Aorta (tissue), 5 donors: ENCODE results near the gene HOXC10. TPM values are rescaled to one million over a fixed set of nuclear protein-coding genes. Genes with fewer than 3 reads are reported as not detected.
A peak's percentile ranks its signal among the peaks of the same experiment; 100 is the strongest.

Experiments used
- ATAC-seq: fragments of 200-7000 bp; cut with Tn5 transposase; one replicate; pipeline ENCODE4 v1.9.1; 2022; ENCODE audit warnings: moderate library complexity; ENCODE audit not compliant: low FRiP score
- DNase-seq, 2 donors: peaks; one replicate each; pipeline ENCODE4 v3.0.0-alpha.2; 2020
- H3K27ac ChIP-seq, 2 donors: one replicate each; pipeline ENCODE4 v1.5.1; 2013; ENCODE audit warnings: low read length in 2 of 2, mild to moderate bottlenecking in 2 of 2, moderate library complexity in 2 of 2, control low read depth in 1 of 2, inconsistent platforms in 1 of 2, low read depth in 1 of 2
- H3K27me3 ChIP-seq, 2 donors: one replicate each; pipeline ENCODE4 v1.6.1; 2013; ENCODE audit warnings: control low read depth in 1 of 2, low read length in 1 of 2, mild to moderate bottlenecking in 1 of 2, moderate library complexity in 1 of 2; ENCODE audit not compliant: insufficient read depth in 2 of 2, control insufficient read depth in 1 of 2
- H3K36me3 ChIP-seq, 2 donors: one replicate each; pipeline ENCODE4 v1.6.1; 2013; ENCODE audit warnings: control low read depth in 1 of 2, low read length in 1 of 2, mild to moderate bottlenecking in 1 of 2; ENCODE audit not compliant: insufficient read depth in 2 of 2, control insufficient read depth in 1 of 2
- H3K4me1 ChIP-seq, 2 donors: one replicate each; pipeline ENCODE4 v1.6.1; 2013; ENCODE audit warnings: low read length in 2 of 2, control low read depth in 1 of 2, mild to moderate bottlenecking in 1 of 2, moderate library complexity in 1 of 2; ENCODE audit not compliant: insufficient read depth in 2 of 2, control insufficient read depth in 1 of 2
- H3K4me3 ChIP-seq, 2 donors: one replicate each; pipeline ENCODE4 v1.5.1; 2013; ENCODE audit warnings: low read length in 2 of 2, control low read depth in 1 of 2, mild to moderate bottlenecking in 1 of 2
- H3K9me3 ChIP-seq: one replicate; pipeline ENCODE4 v1.6.1; 2013; ENCODE audit warnings: mild to moderate bottlenecking, low read length; ENCODE audit not compliant: control insufficient read depth
- WGBS, 2 donors: extraction: QIAGEN DNeasy Blood & Tissue Kit; methylation state at CpG; one replicate each; pipeline ENCODE4 v1.1.7; 2013; 5-methylcytosine and 5-hydroxymethylcytosine counted together
- intact Hi-C, 2 donors: fragments of 100-400 bp; cut with DNase I; formaldehyde crosslinking; loops; one replicate each; pipeline versions ENCODE4 v1.14.2 to v1.15.0; 2022
- polyA plus RNA-seq, 2 donors: library from polyadenylated mRNA; stranded (reverse); fragments of 200-250 nt; gene quantifications; one replicate each; pipeline ENCODE4 v1.2.3, GENCODE V29; 2013
- total RNA-seq, 2 donors: library from RNA; stranded (reverse); fragmentation: NEBNext Ultra II Directional; extraction: Animal tissue kit (Norgen Biotek cat#: 25700); gene quantifications; one replicate each; pipeline ENCODE4 v1.2.1, GENCODE V29; 2021
- donor health status: healthy with polysubstance abuse.
- donor health status: Bipolar disorder and iron deficiency.
- donor health status: DM: no; HTN: no; CAD: no.
- donor health status: DM: no; HTN: no; CAD: no.
- donor health status: DM: yes; HTN: yes; CAD: no.

Gene HOXC10
- total and polyA plus RNA-seq, 4 donors, result 1.6 to 32.0 (median 3.6) TPM; not detected in 1

DNA sequence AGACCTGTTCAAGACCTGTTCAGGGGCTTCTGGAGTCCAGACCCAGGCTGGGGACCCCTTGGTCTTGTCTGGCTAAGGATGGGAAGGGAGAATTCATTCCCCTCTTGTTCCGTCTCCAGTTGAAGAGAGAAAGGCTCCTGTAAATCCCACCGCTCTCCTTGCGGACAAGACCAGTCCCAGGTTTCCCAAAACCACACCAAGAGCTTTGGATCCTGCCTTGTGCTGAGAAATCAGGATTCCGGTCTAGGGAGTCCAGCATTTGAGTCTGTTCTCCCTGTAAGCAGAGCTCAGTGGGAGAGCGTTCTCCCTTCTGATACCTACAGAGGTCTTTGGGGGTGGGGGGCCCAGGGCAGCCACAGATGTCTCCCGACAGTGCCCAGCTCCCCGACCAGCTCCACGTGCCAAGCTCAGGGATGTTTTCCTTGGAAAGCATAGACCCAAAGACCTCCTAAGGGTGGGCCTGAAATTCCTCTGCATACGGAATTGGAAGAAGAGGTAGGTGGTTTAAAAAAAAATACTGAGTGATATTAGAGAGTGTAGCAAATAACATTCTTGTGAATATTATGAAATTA, 44.4 kb upstream of the HOXC10 start:
- WGBS, 2 donors, result 12 to 15% methylated on average over 9 of the region's 9 CpGs
- Histone ChIP-seq H3K4me3 (no peak overlapping the region), H3K9me3 (no peaks in the 10 kb centered on the region), H3K36me3 (no peaks in the 10 kb centered on the region), H3K27ac (no peak overlapping the region), H3K27me3 (no peaks in the 10 kb centered on the region), H3K4me1 (no peaks in the 10 kb centered on the region)
- no peak for ATAC-seq
- no peak for DNase-seq
- intact Hi-C loops, result no loop called here

DNA sequence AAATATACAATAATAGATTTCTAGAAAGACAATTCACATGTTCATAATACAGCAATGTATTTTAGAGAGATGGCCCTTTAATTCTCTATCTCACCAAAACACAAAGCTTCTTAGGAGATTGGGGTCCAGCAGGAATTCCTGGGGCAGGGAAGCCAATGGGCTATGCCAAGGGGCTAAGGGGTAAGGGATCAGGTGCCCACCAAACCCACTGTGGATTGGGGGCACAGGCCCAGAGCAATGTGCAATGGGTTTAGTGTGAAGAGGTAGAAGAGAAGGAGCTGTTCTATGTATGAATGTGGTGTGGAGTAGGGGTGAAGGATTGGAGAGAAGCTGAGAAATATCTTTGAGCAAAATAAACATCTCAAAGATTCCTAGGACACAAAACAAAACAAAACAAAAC, 43.8 kb upstream of the HOXC10 start:
- H3K27me3 ChIP-seq, result no peaks in the 10 kb centered on the region
- H3K4me3 ChIP-seq, result no peak overlapping the region
- H3K27ac ChIP-seq, result no peak overlapping the region
- H3K9me3 ChIP-seq, result no peaks in the 10 kb centered on the region
- ATAC-seq, result no peak
- no peak for DNase-seq
- H3K4me1 ChIP-seq, result no peaks in the 10 kb centered on the region
- intact Hi-C loops, result no loop called here
- no peaks in the 10 kb centered on the region for H3K36me3 ChIP-seq

DNA sequence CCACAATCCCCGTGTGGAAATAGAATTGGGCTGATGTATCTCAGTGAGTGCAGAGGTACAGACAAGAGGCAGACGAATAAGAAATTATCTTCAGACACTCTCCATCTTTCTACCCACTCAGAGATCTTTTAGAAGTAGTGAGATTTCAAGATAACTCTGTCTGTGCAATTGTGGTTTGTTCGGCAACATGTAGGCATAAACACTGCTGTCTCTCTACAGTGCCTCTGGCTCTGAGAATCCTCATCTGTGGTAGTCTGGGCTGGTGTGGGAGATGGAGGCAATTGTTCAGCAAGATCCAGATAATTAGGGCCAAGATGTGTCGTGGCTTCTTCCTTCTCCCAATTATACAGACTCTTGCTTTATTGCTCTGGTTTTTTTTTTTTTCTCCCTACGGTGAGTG, 43.2 kb upstream of the HOXC10 start:
- intact Hi-C loops, result no loop called here
- Histone ChIP-seq H3K27ac (no peak overlapping the region), H3K4me3 (no peak overlapping the region), H3K36me3 (no peaks in the 10 kb centered on the region), H3K9me3 (no peaks in the 10 kb centered on the region), H3K4me1 (no peaks in the 10 kb centered on the region), H3K27me3 (no peaks in the 10 kb centered on the region)
- 15 to 23% methylated on average over 5 of the region's 5 CpGs for WGBS, 2 donors
- DNase-seq (no peak), ATAC-seq (no peak)

DNA sequence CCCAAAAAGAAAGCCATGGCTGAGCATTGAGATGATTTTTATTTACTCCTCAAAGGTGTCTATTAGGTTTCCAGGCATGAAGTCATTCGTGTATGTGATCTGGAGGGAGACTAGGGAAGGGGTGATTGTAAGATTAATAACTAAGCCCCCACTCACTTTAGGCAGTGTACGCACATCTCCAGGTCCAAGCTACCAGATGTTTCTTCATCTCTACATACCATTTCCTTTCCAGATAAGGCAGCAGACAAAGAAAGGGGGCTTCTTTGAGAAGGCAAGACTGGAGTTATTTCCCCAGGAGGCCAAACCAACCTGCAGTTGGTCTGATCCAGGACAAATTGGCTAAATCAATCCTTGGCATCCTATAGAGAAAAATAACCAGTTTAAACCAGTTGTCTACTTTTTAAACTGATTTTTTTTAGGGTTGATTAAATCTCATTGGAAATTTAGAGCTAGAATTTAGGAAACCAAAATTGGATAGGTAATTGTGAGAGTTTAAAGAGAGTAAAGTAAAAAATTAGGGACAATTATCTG, 42.4 kb upstream of the HOXC10 start:
- Histone ChIP-seq H3K27ac (no peak overlapping the region), H3K36me3 (no peaks in the 10 kb centered on the region), H3K9me3 (no peaks in the 10 kb centered on the region), H3K4me1 (no peaks in the 10 kb centered on the region), H3K4me3 (no peak overlapping the region), H3K27me3 (no peaks in the 10 kb centered on the region)
- DNase-seq (no peak), ATAC-seq (no peak)
- WGBS, 2 donors, result 6 to 16% methylated on average over 2 of the region's 2 CpGs
- intact Hi-C loops, result no loop called here

DNA sequence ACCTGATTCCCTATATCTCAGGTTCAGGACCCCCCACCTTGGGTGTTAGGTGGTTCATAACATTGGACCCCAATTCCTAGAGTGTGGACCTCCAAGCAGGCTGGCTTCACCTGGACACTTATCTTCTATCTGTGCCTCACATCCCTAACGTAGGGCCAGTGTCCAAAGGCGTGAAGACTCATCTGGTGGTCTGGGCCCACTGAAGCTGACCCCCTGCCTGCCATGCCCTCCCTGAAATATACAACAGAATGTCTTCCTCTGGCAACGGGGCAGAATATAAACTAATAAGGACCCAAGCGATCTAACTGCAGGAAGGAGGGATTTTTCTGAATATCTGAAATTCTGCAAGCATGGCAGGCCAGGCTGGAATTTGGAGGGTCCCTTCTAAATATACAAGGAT, 40.7 kb upstream of the HOXC10 start:
- H3K27ac ChIP-seq, result no peak overlapping the region
- no peaks in the 10 kb centered on the region for H3K4me1 ChIP-seq
- intact Hi-C loops, result no loop called here
- WGBS, 2 donors, result 16 to 17% methylated on average over 4 of the region's 4 CpGs
- no peak overlapping the region for H3K4me3 ChIP-seq
- H3K9me3 ChIP-seq, result no peaks in the 10 kb centered on the region
- no peak for DNase-seq
- no peak for ATAC-seq
- H3K27me3 ChIP-seq, result no peaks in the 10 kb centered on the region
- no peaks in the 10 kb centered on the region for H3K36me3 ChIP-seq

DNA sequence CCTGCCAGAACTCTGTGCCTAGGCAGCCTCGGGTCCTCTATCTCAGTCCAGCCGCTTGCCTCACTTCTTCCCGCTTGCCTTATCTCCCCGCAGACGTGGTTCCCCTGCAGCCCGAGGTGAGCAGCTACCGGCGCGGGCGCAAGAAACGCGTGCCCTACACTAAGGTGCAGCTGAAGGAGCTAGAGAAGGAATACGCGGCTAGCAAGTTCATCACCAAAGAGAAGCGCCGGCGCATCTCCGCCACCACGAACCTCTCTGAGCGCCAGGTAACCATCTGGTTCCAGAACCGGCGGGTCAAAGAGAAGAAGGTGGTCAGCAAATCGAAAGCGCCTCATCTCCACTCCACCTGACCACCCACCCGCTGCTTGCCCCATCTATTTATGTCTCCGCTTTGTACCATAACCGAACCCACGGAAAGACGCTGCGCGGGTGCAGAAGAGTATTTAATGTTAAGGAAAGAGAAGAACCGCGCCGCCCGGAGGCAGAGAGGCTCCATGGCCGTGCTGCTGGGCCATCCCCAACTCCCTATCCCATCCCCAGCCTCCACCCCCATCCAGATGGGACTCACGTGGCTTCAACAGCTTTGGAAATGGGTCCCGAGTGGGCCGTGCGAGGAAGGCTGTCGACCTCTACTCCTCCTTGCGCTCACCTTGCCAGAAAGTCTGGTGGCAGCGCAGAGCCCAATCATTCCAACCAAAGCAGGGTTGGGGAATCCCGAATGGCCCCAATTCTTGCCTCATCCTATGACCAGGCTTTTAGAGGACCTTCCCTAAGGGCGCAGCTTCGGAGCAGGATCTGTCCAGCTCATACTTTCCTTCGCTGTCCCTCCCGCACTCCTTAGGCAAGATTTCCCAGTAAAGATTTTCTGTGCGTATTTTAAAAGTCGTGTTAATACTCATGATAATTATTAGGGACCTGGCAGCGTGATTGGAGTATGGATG, 39.8 kb upstream of the HOXC10 start:
- 6 to 7% methylated on average over 51 of the region's 51 CpGs for WGBS, 2 donors
- H3K9me3 ChIP-seq, result no peaks in the 10 kb centered on the region
- intact Hi-C loops, result no loop called here
- H3K4me3 ChIP-seq, result no peak overlapping the region
- DNase-seq, result peak in 1 of 2 donors; percentile 72
- ATAC-seq, result no peak
- no peaks in the 10 kb centered on the region for H3K27me3 ChIP-seq
- H3K36me3 ChIP-seq, result no peaks in the 10 kb centered on the region
- H3K27ac ChIP-seq, result no peak overlapping the region
- H3K4me1 ChIP-seq, result no peaks in the 10 kb centered on the region

DNA sequence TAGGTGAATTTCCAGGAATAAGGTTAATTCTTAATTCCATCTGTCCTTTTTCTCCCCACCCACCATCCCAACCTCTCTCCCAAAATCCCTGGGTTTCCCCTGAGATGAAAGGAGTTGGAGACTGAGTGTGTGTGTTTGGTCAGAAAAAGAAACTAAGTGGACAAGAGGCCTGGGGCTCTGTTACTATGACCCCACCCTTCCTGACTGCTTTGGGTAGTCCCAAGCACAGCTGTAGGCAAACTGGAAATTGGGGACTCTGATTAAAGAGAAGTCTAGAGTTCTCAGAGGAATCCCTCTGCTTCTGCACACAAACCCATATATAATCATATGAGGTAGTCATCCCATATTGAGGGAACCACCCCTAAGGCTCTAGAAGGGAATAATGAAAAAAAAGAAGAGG, 37.2 kb upstream of the HOXC10 start:
- no peak overlapping the region for H3K27ac ChIP-seq
- intact Hi-C loops, result no loop called here
- no peaks in the 10 kb centered on the region for H3K9me3 ChIP-seq
- H3K4me1 ChIP-seq, result no peaks in the 10 kb centered on the region
- DNase-seq, result no peak
- no peak overlapping the region for H3K4me3 ChIP-seq
- no peaks in the 10 kb centered on the region for H3K27me3 ChIP-seq
- ATAC-seq, result no peak
- no peaks in the 10 kb centered on the region for H3K36me3 ChIP-seq

DNA sequence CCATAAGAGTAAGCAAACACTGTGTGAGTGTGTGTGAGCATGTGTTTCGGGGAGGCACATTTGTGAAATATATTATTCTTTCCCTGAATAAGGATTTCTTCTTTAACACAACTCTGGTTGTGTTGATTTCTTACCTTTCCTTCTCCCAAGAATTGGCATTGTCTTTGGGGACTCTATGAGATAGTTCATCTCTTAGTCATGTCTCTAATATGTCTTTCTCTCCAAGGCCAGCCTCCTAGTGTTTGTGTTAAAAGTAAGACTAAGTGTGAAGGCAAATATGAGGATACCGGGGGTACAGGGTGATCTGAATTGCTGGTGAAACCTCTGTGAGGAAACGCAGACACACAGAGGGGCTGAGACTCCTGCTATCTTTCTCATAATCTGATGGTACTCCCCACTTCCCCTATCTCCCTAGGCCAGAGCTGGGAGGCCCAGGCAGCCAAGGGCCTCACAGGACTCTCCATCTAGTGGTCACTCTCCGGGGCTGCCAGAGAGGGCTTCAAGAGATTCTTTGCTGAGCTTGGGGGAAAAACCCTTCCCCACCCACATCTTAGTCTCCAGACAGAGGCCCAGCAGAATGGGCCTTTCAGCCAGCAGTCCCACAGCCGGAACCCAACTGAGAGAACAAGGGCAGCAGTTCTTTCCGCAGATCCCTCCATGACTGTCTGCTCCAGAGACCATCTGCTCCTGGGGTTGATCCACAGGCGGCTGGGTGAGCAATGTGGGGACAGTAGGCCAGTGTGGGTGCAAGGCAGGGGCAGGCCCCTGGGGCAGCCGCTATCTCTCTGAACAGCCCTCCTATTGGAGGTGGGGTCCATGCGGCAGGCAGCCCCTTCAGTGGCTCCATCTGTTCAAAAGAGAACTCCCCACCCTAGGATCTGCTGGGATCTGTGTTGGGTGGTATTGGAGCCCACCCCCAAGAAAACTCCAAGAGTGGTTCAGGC, 36.0 kb upstream of the HOXC10 start:
- no peaks in the 10 kb centered on the region for H3K9me3 ChIP-seq
- H3K27me3 ChIP-seq, result no peaks in the 10 kb centered on the region
- WGBS, 2 donors, result 69 to 74% methylated on average over 9 of the region's 9 CpGs
- H3K27ac ChIP-seq, result no peak overlapping the region
- H3K36me3 ChIP-seq, result no peaks in the 10 kb centered on the region
- DNase-seq (no peak), ATAC-seq (no peak)
- no peak overlapping the region for H3K4me3 ChIP-seq
- intact Hi-C loops, result no loop called here
- H3K4me1 ChIP-seq, result no peaks in the 10 kb centered on the region
